Measurements from ENCODE around the gene IFNAR2.
"Not testable (repeated sequence)": the region's sequence is repeated elsewhere in the genome, so short reads cannot be mapped to it uniquely, and the experiment has no call there.

IFNAR2 gene

DNA sequence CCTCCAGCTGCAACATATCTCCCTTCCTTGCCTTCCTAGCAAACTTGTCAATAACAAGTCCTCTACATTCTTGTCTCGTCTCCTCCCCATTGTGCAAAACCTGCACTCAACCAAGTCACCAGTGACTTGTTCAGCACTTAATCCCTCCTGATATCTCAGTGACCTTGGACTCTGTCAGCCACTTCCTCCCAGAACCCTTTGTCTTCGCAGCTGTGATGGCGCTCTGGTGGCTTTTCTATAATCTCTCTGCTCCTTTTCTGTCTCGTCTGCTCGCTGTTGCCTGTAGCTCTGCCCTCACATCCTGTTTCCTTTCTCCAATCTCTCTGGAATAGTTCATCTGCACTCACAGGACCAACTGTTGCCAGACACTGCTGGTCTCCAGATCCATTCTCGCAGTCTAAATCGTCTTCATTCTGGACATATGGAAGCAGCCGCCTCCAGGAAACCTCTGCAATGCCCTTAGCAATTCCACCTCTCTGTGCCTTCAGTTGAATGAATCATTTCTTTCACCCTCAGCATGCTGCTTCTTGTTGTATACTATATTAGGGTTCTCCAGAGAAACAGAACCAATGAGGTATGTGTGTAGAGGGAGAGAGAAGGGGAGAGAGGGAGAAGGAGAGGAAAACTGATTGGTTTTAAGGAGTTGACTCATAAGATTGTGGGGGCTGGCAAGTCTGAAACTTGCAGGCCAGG, 17.4 kb upstream of the IFNAR2 start:
- no peak for DNase-seq (ENCODE audit: insufficient read length, low spot score)
- FAIRE-seq: no peak

DNA sequence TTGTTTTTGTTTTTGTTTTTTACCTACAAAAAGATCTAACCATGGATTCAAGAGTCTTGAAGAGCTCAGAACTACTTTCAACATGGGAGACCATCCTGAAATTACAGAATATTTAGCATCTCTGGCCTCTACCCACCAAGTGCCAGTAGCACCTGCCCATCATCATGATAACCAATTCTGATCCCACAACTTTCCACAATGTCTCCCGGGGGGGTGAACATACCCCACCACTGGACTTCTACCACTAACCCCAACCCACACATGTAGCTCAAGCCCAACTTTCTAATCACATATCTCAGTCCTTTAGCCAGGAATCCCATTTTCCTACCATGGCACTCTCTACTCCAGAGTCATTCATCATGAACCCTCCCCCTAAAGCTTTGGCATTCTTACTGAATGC, 15.7 kb upstream of the IFNAR2 start:
- FAIRE-seq (no peak), DNase-seq (ENCODE audit: insufficient read length, low spot score) (no peak)

DNA sequence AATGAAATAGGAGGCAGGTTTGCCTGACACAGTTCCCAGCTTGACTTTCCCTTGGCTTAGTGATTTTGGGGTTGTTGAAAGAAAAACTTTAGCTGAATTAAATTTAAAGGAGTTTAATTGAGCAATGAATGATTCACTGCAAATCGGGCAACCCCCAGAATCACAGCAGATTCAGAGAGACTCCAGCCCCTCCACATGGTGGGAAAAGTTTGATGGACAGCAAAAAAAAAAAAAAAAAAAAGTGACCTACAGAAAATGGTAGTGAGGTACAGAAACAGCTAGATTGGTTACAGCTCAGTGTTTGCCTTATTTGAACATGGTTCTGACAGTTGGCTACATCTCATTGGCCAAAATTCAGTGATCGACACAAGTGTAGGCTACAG, 12.6 kb upstream of the IFNAR2 start:
- DNase-seq (ENCODE audit: insufficient read length, low spot score) (no peak), FAIRE-seq (no peak)

GRCh38 chr21:33219300-33219699, 10.4 kb upstream of the IFNAR2 start:
- no peak for FAIRE-seq

DNA sequence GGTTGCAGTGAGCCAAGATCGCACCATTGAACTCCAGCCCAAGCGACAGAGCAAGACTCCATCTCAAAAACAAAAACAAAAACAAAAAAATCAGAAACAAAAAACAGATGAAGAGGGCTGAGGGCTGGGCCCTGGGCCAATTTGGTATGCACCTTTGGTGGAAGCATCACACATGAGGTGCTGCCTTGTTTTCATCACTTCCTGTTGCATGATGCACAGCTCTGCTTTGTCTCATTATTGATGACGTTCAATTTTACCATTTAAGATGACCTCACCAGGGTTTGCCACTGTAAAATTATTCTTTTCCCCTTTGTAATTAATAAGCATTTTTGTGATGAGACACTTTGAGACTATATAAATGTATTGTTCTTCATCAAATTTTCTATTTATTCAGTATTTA, 9.8 kb upstream of the IFNAR2 start:
- no peak for FAIRE-seq

More at GRCh38 chr21:33219300-33219699, 10.4 kb upstream of the IFNAR2 start:
- DNase-seq (ENCODE audit: insufficient read length, low spot score): no peak

DNA sequence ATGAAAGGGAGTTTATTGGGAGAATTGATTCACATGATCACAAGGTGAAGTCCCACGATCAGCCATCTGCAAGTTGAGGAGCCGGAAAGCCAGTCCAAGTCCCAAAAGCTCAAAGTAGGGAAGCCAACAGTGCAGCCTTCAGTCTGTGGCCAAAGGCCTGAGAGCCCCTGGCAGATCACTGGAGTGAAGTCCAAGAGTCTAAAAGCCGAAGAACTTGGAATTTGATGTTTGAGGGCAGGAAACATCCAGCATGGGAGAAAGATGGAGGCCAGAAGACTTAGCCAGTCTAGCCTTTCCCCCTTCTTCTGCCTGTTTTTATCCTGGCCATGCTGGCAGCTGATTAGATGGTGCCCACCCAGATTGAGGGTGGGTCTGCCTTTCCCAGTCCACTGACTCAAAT, 4.4 kb upstream of the IFNAR2 start:
- FAIRE-seq; DNase-seq (ENCODE audit: insufficient read length, low spot score): not testable (repeated sequence)

More for the DNA sequence above, 9.8 kb upstream of the IFNAR2 start:
- no peak for DNase-seq (ENCODE audit: insufficient read length, low spot score)

DNA sequence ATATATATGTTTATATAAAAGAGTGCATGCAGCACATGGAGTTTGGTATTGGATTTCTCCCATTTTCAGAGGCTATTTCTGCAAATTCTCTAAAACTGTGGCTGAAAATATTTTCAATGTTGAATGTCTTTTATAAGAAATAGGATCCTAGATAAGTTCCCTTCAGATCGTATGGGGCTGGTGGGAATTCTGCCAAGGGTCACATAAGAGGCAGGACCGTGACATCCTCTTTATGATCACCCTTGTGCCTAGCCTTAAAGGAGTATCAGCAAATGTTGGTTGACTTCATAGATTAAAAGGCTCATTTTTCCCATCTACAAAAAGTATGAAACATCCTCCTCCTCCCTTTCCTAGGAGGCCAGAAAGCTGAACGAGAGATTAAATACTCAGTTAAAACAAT, 1.3 kb upstream of the IFNAR2 start:
- DNase-seq (ENCODE audit: insufficient read length, low spot score) (no peak), FAIRE-seq (no peak)

DNA sequence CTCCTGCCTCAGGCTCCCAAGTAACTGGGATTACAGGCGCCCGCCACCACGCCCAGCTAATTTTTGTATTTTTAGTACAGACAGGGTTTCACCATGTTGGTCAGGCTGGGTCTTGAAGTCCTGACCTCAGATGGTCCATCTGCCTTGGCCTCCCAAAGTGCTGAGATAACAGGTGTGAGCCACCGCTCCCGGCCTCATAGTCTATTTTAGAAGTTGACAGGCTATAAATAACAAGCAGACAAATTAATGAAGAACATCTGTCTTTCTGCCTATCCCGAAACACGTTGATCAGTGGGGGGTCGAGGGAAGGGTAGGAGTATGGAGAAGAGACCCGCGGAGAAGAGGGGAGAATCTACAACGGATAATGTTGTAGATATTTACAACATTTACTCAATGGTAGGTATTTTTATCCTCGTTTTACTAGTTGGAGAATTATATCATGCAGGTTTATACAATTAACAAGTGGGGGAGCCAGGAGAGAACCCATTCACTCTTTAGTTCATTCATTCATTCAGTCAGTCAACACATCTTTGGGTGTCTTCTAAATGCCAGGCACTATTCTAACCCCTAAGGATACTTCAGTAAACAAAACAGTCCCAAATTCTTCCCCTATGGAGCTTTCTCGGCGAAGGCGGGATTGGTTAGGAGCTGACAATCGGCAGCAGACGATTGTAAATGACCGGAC, 497 bp upstream of the IFNAR2 start:
- FAIRE-seq: no peak
- no peak for DNase-seq (ENCODE audit: insufficient read length, low spot score)

DNA sequence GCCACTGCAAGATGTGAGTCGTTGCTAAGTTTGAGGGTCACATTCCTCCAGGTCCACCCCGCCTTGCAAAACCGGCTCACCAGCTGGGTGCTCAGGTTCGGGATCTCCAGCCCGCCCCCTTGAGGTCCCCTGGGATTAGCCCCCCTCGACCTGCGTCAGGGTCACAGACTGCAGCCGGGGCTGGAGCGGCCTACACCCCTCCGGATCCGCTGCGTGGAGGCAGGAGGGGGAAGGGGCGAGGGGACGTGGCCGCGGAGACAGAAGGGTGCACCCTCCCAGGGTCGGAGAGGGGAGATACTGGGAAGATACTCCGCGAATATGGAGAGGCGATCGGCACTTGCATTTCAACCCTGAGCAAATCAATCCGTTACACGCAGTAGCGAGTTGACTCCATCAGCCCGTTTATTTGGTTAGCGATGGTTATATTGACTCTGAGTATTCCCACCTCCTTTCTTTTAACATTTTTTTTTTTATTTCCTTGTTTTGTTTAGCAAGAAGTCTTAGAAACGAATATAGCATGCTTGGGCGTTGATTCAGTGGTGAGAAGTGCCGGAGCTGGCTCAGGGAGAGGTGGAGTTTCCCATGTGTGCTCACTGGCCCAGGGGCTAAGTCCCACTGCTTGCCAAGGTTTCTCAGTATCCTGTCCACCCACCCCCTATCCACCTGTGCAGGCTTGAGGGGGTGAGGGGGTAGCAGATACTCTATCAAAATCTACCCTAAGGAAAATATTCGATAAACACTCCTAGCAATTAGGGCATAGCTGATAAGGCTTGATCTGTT, 997 bp downstream of the IFNAR2 start:
- FAIRE-seq (peak; percentile 92), DNase-seq (ENCODE audit: insufficient read length, low spot score) (peak; percentile 50)

DNA sequence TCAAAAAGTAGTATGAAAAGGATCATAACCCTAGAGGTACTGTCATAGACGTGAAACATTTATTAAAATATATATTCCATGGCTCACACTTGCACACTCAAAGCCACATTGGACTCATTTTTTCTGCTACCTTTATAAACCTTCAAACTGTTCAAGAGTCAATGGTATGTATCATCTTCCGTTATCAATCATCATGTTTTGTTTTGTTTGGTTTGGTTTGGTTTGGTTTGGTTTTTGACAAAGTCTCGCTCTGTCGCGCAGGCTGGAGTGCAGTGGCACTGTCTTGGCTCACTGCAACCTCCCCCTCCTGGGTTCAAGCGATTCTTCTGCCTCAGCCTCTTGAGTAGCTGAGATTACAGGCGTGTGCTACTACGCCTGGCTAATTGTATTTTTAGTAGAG, 1.8 kb downstream of the IFNAR2 start:
- FAIRE-seq: peak; percentile 59
- DNase-seq (ENCODE audit: insufficient read length, low spot score): no peak

DNA sequence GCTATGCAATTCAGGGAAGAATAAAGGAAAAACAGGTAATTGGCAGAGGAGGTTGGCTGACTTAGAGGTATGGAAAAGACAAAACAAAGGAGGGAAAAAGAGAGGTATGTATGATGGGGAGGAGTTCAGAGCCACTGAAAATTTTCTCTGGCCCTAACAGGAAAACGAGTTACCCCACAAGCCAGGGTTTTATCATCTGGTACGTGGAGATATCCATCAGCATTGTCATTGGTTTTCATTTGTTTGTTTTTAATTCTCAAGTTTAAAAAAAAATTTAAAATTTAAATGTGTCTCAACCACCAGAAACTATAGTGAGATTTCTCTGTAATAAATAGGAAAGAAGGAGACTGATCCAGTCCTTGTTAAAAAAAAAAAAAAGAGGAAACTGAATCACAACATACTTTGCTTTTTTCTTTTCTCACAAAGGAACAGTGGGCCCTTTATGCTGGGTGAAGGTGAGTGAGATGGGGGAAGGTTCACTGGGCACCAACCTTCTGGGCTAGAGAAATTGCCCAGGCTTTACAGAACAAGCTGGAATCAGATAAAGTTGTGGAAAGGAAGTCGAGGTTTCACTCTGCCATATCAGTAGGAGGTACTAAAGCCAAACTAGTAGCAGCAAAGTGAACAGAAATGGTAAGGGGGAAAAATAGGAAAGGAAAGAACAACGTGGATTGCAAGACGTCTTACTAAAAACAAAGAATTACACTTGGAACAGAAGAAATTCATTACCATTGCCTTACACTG, 2.7 kb downstream of the IFNAR2 start:
- DNase-seq (ENCODE audit: insufficient read length, low spot score) (no peak), FAIRE-seq (peak; percentile 54)

DNA sequence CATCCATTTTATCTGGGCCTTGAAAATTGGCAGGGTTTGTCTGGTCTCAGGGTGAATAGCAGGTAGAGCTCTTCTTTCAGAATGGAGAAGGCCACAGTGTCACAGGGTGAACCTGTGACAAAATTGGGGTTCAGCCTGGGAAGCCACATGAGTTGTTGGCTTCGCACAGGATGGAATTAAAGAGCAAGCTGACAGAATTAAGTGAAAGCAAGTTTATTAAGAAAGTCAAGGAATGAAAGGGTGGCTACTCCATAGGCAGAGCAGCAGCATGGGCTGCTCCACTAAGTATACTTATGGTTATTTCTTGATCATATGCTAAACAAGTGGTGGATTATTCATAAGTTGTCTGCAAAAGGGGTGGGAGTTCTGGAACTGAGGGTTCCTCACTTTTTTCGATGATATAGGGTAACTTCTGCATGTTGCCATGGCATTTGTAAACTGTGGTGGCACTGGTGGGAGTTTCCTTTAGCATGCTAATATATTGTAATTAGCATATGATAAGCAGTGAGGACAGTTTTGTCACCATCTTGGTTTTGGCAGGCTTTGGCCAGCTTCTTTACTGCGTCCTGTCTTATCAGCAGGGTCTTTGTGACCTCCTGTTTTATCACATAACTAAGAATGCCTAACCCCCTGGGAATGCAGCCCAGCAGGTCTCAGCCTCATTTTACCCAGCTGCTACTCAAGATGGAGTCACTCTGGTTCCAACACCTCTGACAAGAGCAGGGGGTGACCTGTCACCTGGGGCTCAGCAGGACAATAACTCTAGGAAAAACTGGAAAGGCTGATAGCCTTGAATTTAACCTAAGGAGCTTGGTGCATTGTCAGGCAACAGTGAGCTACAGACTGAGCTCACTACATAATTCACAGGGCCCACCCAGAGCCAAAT, 5.1 kb downstream of the IFNAR2 start:
- DNase-seq (ENCODE audit: insufficient read length, low spot score) (no peak), FAIRE-seq (no peak)

GRCh38 chr21:33236013-33236686, 6.4 kb downstream of the IFNAR2 start:
- FAIRE-seq: no peak
- no peak for DNase-seq (ENCODE audit: insufficient read length, low spot score)

- DNase-seq (ENCODE audit: insufficient read length, low spot score) (no peak), FAIRE-seq (no peak)
Measured at GRCh38 chr21:33236766-33237165, 7.0 kb downstream of the IFNAR2 start.

GRCh38 chr21:33237486-33237885, 7.7 kb downstream of the IFNAR2 start:
- FAIRE-seq: peak; percentile 53
- DNase-seq (ENCODE audit: insufficient read length, low spot score): no peak

DNA sequence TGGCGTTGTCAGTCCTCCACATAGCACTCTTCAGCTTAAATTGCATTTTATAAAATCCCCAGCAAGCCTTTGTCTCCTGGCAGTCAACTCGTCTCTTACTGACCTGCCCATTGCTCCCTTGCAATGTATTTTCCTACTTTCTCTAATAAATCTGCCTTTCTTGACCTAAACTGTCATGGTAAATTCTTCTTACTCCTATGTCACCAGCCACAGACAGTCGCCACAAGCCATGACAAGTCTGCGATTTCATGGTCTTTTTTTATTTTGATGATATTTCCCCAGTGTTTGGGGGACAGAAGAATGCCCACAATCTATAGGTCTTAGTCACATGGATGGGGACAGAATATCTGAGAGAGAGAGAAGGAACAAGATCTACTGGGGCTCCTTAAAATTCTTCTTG, 8.4 kb downstream of the IFNAR2 start:
- no peak for FAIRE-seq
- no peak for DNase-seq (ENCODE audit: insufficient read length, low spot score)

- FAIRE-seq (peak; percentile 90), DNase-seq (ENCODE audit: insufficient read length, low spot score) (peak; percentile 53)
Measured at GRCh38 chr21:33238565-33239255, 9.0 kb downstream of the IFNAR2 start.

DNA sequence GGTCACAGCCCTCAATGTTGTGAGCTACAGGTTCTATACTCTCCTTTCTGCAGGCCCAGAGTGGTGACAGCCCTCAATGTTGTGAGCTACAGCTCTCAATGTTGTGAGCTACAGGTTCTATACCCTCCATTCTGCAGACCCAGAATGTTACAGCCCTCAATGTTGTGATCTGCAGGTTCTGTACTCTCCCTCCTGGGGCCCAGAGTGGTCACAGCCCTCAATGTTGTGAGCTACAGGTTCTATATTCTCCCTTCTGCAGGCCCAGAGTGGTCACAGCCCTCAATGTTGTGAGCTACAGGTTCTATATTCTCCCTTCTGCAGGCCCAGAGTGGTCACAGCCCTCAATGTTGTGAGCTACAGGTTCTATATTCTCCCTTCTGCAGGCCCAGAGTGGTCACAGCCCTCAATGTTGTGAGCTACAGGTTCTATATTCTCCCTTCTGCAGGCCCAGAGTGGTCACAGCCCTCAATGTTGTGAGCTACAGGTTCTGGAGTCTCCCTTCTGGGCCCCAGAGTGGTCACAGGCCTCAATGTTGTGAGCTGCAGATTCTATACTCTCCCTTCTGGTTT, 9.9 kb downstream of the IFNAR2 start:
- FAIRE-seq; DNase-seq (ENCODE audit: insufficient read length, low spot score): not testable (repeated sequence)
